Measurements from ENCODE around the gene HEY2. TPM values are rescaled to one million over a fixed set of nuclear protein-coding genes. Genes with fewer than 3 reads are reported as not detected.
"Not testable (repeated sequence)": the region's sequence is repeated elsewhere in the genome, so short reads cannot be mapped to it uniquely, and the experiment has no call there.

Gene HEY2
- total RNA-seq, 1 donor from 2014 or later: 10.8 TPM

DNA sequence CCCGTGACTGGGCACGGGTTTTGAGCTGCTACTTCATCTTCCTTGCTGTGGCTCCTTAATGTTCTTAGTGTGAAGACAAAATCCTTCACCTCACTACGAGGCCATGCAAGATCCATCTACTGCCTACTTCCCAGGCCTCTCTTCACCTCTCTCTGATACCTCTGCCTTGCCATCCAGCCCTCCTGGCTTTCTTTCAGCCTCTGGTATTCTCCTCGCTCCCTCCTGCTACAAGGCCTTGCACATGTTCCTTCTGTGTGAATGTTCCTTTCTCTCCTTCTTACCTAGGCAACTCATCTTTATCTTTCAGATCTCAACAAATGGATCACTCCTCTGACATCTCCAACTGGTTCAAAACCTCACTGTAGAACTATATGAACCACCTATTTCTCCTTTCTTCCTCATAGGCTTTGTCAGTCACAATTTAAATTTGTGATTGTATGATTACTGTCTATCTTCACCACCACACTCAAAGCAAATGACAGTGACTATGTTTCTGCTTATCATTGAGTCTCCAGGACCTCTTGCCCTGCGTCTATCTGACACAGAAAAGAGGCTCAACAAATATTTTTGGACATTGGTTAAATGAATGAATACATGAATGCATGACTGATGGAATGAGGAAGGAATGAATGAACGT is 19.8 kb downstream of the HEY2 start:
- no peaks in the 10 kb centered on the region for H3K9me3 Mint-ChIP-seq
- H3K4me3 Mint-ChIP-seq: no peak overlapping the region
- H3K27me3 Mint-ChIP-seq (ENCODE audit: low read depth): peaks cover 39% of the 10 kb centered on the region
- DNase-seq (ENCODE audit: low read depth, low spot score): no peak
- TF ChIP-seq, protein P1, sequence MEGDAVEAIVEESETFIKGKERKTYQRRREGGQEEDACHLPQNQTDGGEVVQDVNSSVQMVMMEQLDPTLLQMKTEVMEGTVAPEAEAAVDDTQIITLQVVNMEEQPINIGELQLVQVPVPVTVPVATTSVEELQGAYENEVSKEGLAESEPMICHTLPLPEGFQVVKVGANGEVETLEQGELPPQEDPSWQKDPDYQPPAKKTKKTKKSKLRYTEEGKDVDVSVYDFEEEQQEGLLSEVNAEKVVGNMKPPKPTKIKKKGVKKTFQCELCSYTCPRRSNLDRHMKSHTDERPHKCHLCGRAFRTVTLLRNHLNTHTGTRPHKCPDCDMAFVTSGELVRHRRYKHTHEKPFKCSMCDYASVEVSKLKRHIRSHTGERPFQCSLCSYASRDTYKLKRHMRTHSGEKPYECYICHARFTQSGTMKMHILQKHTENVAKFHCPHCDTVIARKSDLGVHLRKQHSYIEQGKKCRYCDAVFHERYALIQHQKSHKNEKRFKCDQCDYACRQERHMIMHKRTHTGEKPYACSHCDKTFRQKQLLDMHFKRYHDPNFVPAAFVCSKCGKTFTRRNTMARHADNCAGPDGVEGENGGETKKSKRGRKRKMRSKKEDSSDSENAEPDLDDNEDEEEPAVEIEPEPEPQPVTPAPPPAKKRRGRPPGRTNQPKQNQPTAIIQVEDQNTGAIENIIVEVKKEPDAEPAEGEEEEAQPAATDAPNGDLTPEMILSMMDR (conservative IDR thresholded peaks at IDR 0.05): no peak
- peaks cover 5% of the 10 kb centered on the region for H3K36me3 Mint-ChIP-seq (ENCODE audit: low read depth)
- peak overlapping the region; percentile 0 for H3K27ac Mint-ChIP-seq (ENCODE audit: unreplicated experiment)
- H3K4me1 Mint-ChIP-seq: peaks cover 21% of the 10 kb centered on the region

GRCh38 chr6:125773387-125774341 is 24.2 kb downstream of the HEY2 start:
- Mint-ChIP-seq H3K9me3 (no peaks in the 10 kb centered on the region), H3K27ac (ENCODE audit: unreplicated experiment) (no peak overlapping the region), H3K36me3 (ENCODE audit: low read depth) (peaks cover 5% of the 10 kb centered on the region), H3K4me1 (peaks cover 18% of the 10 kb centered on the region), H3K4me3 (no peak overlapping the region), H3K27me3 (ENCODE audit: low read depth) (peaks cover 28% of the 10 kb centered on the region)
- DNase-seq (ENCODE audit: low read depth, low spot score): no peak
- TF ChIP-seq, protein P1 (conservative IDR thresholded peaks at IDR 0.05): no peak

GRCh38 chr6:125776107-125776826 is 26.8 kb downstream of the HEY2 start:
- not testable (repeated sequence) for H3K27ac Mint-ChIP-seq (ENCODE audit: unreplicated experiment); H3K4me1 Mint-ChIP-seq

DNA sequence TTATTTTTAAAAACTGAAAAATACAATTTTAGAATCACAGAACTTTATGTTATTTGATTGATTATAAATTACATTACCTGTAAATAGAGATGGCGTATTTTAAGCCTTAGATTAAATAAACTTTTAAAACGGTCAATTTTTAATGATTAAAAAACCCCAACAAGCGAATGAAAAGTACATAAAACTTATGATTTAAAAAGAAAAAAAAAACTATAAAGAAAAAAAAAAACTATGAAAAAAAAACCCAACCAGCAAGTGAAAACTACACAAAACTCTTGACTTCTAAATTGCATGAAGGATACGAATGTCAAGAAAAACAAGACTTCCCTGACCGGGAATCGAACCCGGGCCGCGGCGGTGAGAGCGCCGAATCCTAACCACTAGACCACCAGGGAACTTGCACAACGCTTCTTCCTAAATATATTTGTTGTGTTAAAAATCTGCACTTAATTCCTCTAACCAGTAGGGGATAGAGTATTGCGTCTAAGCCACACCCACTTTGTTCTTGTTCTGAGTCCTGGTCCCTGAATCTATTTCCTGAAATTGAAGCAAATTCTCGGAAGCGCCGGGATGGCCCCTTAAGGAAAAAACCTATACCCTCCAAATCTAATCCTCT is 30.6 kb downstream of the HEY2 start:
- DNase-seq (ENCODE audit: low read depth, low spot score): peak; percentile 87
- Mint-ChIP-seq H3K4me1 (peaks cover 6% of the 10 kb centered on the region), H3K4me3 (no peak overlapping the region), H3K27me3 (ENCODE audit: low read depth) (peaks cover 14% of the 10 kb centered on the region), H3K9me3 (no peaks in the 10 kb centered on the region), H3K36me3 (ENCODE audit: low read depth) (no peaks in the 10 kb centered on the region), H3K27ac (ENCODE audit: unreplicated experiment) (no peak overlapping the region)
- TF ChIP-seq, protein P1 (conservative IDR thresholded peaks at IDR 0.05): peak; percentile 46

More at GRCh38 chr6:125776107-125776826, 26.8 kb downstream of the HEY2 start:
- DNase-seq (ENCODE audit: low read depth, low spot score); H3K36me3 Mint-ChIP-seq (ENCODE audit: low read depth); H3K9me3 Mint-ChIP-seq; H3K4me3 Mint-ChIP-seq: not testable (repeated sequence)
- peaks cover 16% of the 10 kb centered on the region for H3K27me3 Mint-ChIP-seq (ENCODE audit: low read depth)

DNA sequence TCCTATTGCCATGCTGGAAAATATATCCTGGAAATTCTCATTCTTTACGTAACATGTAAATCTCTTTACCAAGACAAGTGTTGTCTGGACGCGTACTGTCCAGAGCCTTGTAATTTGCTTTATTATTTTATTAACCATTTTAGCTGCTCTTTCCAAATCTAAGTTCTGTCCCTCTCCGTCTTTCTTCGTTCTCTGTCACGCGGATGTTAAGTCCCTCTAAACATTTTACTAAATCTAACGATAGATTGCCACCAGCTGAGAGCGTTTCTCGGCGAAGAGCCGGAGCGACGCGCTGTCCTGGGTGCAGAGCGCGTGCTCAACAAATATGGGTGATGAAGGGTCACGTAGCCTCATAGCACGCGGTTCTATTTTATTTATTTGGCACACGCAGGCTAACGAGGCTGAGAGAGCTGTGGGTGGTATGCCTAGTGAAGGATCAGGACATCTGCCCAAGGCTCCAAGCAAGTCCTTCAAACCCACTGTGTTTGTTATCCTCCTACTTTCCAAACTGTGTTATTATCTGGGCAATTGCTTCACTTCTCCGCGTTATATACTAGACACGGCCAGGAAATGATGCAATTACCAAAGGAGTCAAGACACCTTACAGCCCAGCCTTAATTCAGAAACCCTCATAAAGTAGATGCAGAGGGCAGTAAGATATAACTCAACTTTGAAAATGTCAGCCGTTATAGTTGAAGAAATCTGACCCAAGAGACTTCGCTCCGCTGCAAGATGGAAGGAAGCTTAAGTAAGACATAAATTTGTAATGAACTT is 31.3 kb downstream of the HEY2 start:
- Mint-ChIP-seq H3K27me3 (ENCODE audit: low read depth) (peaks cover 9% of the 10 kb centered on the region), H3K4me1 (peaks cover 4% of the 10 kb centered on the region), H3K36me3 (ENCODE audit: low read depth) (no peaks in the 10 kb centered on the region), H3K4me3 (no peak overlapping the region), H3K9me3 (no peaks in the 10 kb centered on the region), H3K27ac (ENCODE audit: unreplicated experiment) (no peak overlapping the region)
- TF ChIP-seq, protein P1 (conservative IDR thresholded peaks at IDR 0.05): no peak
- DNase-seq (ENCODE audit: low read depth, low spot score): peak; percentile 29
